Activated gamma-delta T cell treated with anti-CD3 and anti-CD28 coated beads, Interleukin-2, amount 50 U/mL, for 16 hours (primary cell): ENCODE data around the gene FZD4.
"Not testable (repeated sequence)": the region's sequence is repeated elsewhere in the genome, so short reads cannot be mapped to it uniquely, and the experiment has no call there.

Experiments used
- DNase-seq: peaks from one replicate; pipeline ENCODE4 v3.0.0-alpha.2; 2020; ENCODE audit warnings: low read depth

Gene FZD4

DNA sequence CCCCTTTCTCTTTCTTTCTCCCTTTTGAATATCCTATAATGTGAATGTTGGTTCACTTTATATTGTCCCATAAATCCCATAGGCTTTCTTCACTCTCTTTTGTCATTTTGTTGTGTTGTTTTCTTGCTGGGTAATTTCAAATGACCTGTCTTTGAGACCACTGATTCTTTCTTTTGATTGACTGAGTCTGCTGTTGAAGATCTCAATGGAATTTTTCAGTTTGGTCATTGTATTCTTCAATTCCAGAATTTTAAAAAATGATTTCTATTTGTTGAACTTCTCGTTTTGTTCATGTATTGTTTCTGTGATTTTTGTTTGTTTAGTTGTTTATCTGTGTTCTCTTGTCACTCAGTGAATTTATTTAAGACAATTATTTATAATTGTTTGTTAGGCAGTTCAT lies 17.5 kb upstream of the FZD4 start:
- no peak for DNase-seq

DNA sequence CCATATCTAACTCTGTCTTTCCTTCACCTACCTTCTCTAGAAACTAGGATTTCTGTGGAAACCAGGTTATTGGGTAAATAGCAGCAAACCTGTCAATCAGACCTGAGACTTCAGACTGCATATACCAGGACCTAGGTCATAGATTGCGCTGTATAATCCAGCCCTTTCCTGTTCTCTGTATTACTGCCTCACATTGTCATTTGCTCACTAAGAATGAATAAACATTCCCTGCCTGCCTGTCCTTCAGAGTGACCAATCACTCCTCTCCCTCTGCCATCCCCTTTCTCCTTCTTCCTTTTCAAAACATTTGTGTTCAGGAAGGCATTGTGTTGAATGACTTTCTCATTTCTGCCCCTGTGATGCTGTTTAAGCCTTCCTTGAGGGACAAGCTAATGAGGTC lies 14.1 kb upstream of the FZD4 start:
- no peak for DNase-seq

DNA sequence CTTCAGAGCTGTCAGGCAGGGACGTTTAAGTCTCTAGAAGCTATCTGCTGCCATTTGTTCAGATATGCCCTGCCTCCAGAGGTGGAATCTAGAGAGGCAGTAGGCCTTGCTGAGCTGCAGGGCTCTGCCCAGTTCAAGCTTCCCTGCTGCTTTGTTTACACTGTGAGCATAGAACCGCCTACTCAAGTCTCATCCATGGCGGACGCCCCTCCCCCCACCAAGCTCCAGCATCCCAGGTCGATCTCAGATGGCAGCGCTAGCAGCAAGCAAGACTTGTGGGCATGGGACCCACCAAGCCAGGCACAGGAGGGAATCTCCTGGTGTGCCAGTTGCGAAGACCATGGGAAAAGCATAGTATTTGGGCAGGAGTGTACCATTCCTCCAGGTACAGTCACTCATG lies 12.4 kb upstream of the FZD4 start:
- not testable (repeated sequence) for DNase-seq

DNA sequence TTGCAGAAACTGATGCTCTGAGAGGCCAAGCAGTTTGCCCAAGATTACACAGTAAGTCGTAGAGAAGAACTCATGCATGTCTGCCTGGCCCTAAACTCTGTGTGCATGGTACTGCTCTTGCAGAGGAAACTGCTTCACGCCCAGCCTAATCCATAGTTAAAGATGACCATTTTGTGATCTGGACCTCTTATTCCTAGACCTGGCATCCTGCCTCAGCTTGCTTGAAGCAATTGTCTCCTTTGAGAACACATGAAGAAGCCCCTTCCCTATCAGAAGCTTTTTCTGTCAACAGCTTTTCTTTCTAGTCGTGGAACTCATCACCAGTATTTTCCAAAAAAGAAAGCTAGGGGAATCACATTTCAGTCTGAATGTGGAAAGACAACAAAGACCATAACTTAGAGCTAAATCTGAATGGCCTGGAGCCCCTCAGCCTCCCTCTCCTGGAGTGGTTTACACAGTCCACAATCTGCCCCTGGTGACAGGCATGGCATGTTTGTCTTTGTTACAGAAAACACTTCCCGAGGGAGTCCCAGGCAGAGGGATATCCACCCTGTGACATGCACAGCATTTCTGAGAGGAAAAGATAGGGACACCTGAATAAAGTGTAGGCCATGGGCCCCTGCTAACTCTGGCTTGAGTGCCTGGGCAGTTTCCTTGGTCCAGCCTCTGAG lies 2.9 kb upstream of the FZD4 start:
- no peak for DNase-seq

DNA sequence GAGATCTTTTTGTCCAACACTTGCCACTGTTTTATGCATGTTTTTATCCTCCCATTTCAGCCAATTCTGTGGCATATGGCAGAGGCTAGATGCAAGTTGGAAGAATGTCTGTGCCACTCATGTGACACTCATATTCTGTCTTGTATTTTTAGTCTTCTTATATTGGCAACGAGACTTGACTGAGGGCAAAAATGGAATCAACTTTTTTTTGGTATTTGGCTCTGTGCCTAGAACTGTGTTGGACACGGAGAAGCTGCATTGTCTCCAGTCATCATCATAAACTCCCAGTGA lies 1.7 kb upstream of the FZD4 start:
- DNase-seq: no peak

DNA sequence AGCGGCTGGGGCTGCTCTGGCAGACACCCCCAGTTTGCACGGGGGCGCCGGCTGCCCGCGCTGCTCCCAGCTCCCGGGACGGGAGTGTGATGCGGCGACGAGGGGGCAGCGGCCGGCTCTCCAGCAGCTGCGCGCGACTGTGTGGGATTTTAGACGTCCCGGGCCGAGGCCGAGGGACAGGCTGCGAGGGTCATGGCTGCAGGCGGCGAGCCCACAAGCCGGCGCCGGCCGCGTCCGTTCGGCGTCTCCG lies 159 bp downstream of the FZD4 start:
- no peak for DNase-seq

DNA sequence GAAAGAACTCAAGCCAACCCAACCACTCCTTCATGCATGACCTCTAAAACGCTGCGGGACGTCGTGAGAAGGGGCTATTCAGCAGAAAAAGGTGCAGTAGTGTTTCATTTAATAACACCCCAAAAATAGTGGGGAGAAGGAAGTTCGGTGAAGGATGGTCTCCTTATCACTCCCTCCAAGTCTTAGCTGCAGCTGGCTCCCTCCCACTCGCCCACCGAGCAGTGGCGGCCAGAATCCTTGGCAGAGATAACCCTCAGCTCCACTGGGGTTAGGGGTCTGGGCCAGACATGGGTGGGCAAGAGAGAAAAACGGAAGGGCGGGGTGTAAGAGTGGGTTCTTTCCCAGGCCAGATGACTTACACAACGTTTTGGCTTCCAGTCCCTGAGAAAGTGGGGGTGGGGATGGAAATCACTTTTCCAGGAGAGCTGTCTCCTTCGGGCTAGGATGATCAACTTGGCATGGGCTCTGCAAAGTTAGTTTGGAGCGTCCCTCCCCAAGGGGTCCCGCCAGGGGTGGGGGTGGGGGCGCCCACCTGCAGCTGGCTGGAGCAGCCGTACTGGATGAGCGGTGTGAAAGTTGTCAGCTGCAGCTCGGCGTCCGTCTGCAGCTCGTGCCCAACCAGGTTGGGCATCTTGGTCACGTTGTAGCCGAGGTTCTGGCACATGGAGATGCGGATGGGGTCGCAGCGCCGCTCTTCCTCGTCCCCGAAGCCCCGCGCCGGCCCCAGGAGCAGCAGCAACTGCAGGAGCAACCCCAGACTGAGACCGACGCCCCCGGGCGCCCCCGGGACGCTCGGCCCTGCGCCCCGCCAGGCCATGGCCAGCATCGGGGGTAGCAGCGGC lies 705 bp downstream of the FZD4 start:
- DNase-seq: no peak

DNA sequence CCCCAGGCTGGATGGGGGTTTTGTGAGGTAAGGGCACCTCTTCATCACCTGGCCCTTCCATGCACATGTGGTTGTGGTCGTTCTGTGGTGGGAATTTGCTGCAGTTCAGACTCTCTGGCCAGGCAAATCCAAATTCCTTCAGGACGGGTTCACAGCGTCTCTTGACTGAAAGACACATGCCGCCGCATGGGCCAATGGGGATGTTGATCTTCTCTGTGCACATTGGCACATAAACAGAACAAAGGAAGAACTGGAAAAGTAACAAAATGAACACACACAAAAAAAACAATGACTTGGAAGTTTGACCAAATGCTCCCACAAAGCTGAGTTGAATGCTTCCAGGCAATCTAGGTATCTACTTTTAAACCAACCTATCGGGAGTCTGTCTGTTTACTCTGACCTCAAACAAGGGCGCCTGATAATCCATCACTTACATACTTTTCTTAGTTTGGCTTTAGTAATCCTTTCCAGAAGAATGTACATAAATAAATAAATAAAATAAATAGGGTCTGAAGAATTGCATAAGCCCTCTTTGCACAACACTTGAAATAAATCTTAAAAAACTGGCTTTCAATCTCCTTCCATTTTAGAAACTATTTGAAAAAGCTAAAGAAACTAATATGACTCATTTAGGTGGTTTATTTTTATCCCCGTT lies 2.8 kb downstream of the FZD4 start:
- no peak for DNase-seq

DNA sequence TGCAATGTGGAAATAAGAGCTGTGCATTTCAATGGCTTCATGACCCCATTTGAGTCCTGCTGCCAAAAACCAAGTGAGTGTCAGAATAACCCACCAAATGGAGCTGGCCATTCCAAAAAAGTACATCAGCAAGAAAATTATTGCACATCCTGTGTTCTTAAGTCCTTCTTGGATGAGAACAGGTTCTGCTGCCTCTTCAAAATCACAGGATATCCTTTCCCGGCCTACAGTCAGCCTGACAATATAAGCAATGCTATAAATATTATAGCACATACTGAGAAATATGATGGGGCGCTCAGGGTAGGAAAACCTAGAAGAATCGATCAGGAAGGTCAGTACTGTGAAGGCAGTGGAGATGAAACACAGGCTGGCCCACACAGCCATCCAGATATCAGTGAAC lies 3.5 kb downstream of the FZD4 start:
- no peak for DNase-seq

DNA sequence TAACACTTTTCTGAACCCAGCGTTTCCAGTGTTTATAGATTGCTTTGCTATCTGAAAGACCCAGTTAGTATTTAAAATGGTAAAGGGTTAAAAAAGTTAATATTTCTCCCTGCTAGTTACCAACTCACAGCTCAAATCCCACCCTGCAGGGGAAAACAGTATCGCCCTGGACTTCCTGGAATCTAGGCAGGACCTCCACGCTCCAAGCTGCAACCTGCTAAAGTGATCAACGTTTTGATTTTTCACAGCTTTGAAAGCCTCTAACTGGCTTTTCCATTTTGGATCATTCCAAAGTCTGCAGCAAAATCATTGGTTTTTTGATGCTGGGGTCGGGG lies 4.6 kb downstream of the FZD4 start:
- DNase-seq: no peak

DNA sequence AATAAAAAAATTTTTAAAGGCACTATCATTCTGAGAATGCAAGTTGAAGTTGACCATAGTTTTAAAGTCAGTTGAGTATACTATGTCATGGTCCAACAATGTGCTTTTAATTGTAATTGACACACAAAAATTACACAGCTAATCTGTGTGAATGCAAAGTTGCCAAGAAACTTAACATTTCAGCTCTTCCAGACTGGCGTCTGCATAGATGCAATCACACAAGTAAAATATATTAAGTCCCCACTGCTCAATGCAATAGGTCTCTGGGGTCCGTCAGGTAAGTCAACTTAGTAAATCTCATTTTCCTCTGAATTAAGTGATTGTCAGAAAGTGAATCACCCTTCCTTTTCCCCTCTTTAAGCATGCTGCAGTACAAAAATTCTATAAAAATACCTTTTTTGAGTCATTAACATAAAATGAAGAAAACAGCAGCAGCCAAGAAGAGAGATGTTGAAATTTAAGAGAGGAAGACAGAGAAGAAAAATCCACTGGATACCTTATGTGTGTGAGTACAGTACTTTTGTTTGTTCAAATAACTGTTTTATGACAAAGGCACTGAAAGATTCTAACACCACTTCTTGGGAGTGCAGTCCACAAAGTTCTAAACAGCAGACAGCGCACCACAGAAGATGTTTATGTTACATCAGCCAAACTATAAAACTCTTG lies 5.1 kb downstream of the FZD4 start:
- DNase-seq: no peak

DNA sequence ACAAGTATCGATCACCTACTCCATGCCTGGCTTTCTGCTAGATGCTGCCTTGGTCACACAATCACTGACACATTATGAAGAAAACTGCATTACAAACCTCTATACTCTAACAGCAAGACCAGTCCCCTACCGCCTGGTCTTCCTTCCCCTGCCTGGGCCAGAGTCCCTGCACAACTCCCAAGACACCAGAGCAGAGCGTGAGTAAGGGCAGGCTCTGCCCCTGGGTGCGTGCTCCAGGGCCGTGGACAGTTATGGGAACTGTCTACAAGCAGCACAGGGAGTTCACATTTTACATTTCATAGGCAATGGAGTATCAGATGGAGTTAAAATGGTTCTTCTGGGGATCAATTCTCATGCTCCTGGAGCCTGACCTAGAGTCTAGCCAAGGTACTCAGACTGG lies 6.5 kb downstream of the FZD4 start:
- DNase-seq: no peak

DNA sequence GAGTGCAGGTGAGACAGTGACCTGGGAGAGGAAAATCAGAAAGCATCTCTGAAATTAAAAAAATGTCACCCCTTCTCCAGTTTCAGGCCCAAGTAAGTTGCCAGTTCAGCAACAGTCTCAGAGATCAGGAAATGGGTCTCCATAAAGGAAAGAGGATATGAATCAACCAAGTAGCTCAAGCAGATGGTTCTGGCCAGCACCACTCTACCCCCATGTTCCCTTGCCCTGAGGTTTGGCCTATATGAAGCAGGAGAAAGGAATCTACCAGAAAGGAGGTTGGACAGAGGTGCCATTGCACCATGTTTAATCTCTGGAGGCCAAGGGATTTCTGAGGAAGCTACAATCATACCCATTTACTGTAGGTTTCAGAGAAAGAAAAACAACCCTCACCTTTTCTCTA lies 7.7 kb downstream of the FZD4 start:
- DNase-seq: no peak

DNA sequence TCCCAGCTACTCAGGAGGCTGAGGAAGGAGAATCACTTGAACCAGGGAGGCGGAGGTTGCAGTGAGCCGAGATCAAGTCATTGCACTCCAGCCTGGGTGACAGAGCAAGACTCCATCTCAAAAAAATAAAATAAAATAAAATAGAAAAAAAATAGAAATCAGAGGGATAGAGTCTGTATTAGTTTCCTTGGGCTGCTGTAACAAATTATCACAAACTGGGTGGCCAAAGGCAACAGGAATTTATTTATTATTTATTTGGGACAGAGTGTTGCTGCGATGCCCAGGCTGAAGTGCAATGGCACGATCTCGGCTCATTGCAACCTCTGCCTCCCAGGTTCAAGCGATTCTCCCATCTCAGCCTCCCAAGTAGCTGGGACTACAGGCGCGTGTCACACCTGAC lies 11.7 kb downstream of the FZD4 start:
- DNase-seq: not testable (repeated sequence)

DNA sequence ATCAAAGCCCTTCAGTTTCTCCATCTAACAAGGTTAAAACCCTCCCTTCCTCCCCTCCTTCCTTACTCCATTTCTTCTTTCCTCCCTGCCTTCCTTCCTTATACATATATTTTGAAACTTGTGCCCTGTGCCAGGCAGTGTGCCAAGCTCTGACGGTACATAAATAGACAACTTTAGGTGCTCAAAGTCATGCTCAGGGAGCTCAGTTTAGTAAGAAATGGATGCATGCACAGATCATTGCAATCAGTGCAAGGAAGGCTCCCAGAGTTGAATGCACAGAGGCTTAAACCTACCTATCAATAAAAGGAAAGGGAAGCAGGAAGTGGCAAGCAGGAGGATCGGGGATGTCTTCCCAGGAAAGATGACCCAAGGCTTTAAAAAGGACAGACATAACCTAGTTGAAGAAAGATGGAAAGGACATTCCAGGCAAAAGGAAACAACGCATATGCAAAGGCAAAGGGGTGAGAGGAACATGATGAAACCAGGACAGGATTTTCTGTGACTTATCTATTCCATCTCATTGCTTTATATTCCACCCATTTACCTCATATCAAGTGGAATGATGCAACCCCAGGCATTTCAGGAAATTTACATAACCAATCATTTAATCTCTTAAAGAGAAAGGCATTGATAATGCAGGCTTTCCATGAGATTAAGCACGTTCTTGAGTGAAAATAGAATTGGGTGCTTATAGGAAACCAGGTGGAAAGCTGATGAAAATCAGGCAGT lies 13.2 kb downstream of the FZD4 start:
- no peak for DNase-seq

DNA sequence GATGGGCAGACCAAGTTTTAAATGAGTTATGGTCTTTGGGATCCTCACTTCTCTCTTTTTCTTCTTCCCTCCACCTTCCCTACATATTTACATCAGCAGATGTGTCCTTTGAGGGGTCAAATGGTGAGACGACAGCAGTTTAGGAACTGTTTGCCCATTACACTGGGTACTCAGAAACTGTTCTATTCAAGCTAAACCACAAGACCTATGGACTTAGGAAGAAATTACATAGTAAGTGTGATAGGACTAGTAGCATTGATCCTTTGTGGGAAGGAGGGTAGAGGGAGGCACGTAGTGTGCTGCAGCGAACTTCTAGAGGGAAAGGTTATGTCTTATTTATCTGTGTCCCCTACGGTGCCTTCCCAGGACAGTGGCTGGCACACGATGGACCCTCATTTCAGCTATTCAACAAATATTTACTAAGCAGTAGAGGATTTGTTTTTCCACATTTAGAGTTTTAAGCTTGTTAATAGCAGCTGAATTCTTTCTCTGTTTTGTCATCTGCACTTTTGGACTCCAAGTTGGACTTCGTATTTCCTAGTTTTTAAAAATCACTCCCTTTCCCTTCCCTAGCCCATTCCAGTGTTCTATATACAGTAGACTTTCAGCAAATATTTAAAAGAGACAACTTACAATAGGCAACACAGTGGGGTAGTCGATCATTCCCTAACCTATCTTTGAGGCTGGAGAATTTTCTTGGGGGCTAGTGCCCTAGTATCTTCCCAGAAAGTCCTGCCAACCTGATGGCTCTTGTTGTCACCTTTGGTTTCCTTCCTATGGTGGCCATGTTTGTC lies 13.9 kb downstream of the FZD4 start:
- DNase-seq: no peak

DNA sequence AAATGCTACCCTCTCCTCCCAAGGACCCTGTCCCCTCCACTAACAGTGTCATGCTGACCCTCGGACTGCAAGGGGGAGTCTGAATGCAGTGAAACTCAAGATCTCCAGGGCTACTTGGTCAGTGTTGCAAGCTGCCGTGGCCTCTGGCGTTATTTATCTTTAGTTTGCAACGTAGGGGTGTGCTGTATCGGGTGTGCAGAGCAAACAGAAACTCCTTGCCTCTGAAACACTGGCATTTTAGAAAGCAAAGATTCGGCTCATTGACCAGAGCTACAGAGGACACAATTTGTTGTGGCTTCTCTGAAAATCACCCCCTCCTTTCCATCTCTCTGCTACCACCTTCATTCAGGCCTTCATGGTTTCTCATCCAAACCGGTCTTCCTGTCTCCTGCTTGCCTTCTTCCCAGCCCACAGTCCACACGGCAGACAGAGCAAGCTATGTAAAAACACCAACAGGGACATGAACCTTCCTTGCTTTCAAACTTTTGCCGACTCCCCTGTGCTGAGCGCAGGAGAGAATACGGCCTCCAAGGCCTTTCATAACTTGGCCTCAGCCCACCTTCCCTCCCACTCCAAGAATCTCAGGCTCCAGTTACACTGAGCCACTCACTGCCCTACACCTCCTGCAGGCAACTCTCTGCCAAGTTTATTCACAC lies 14.9 kb downstream of the FZD4 start:
- DNase-seq: no peak

DNA sequence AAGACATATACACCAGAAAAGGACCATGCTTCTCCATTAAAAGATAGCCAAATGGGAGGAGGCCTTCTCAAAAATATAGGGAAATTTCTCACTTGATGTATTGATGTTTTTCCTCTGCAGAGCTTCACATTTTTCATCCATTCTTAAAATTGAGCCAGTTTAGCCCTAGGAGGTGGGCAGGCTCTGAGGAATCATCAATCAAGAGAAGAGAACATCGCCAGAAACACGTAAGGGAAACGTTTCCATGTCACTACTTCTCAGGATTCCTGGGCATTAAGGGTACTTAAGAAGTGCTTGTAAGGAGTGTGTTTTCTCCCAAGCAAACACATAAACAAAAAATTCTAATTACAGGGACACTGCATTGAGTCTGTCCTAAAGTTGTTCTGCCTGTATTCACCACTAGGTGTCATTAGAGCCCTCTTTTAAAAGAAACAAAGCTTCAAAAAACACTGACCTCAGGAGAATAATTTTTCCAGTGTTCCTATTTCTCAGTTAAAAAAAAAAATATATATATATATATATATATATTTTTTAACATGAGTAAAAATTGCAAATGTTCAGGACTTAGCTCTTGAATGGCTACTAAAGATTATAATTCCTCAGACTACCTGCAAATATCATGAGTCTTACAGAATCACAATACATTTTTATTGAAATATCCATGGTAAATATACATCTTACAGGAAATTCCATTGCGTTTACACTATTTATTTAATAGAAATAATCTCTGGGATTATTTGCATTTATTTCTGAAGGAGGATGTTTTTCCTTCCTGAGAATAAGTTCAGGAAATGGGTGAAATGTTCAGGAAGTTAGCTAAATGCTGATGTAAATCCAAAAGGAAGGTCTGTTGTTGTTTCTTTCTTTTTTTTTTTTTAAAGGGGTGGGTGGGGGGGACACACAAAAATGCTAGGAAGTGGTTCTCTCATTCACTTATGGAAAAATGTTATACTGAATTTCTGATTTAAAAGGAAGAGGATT lies 16.0 kb downstream of the FZD4 start:
- DNase-seq: no peak

DNA sequence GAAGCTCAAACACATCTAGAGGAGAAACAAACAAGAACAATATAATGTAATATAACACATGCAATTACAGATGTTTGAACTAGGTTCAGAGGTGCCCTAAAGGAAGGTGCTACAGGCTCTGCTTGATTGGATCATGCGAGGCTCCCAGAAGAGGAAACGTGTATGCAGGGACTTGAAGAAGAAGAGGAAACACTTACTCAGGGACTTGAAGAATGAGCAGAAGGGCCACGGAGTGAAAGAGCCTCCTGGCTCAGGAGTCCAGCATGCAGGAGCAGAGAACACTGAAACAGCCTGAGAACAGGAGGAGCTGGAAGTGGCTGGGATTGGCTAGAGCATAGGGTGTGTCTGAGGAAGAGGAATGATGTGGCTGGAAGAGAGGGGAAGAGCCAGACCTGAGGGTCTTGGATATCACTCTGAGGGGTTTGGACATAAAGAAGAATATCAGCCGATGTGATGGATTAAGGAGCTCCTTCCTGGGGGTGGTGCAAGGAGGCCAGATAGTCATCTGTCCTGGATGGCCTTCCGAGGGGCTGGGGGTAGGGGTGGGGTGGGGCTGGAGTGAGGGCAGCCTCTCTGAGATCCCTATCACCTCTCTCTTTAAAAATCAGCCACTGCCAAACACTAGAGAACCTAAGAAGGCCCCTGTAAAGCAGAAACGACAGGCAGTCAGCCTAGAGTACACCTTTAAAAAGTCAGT lies 16.8 kb downstream of the FZD4 start:
- DNase-seq: no peak
